ENCODE measurements around the gene SERPING1. TPM values are rescaled to one million over a fixed set of nuclear protein-coding genes. Genes with fewer than 3 reads are reported as not detected.

Gene SERPING1
- total and polyA plus RNA-seq, 5 donors: 181 to 294 (median 216) TPM

DNA sequence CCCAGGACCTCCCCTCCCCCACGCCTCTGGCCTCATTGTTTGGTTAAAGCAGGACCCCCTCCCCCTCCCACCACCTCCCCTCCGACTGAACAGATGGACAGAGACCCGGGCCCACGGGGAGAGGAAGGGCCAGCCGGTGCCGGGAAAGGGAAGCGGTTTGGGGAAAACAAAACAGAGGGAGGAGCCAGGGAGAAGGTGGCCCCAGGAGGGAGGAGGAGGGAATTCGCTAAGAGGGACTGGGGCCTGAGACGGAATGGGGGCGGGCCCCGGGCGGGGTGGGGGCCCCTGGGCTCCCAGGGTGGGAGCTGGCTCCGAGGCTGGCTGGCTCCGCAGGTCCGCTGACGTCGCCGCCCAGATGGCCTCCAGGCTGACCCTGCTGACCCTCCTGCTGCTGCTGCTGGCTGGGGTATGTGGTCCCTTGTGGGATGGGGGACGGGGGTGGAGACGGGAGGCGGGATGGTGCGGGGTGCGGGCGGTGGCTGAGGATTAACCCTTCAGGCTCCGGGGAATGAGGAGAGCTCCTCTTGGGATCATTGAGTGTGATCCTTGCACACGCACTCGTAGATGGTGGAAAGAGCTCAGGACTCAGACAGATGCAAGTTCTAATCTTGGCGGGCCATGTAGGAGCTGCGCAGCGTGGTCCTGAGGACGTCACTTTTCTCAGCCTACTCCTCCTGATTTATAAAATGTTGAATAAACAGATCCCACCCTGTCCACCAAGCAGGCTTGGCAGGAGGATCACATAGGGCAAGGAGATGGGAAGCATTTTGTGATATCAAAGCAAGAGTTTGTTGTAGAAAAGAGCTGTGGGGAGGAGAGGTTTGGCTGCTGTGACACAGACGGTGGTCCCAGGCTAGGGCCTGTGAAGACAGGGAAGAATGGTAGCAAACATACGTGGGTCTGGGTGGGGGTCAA lies 688 bp downstream of the SERPING1 start:
- intact Hi-C loops (cut with DNase I): no loop called here
- Histone ChIP-seq H3K27me3 (ENCODE audit: control insufficient read depth, insufficient read depth) (no peaks in the 10 kb centered on the region), H3K4me1 (ENCODE audit: control insufficient read depth, insufficient read depth, low read length) (no peaks in the 10 kb centered on the region), H3K27ac (ENCODE audit: low read length) (peak overlapping the region; percentile 76), H3K4me3 (ENCODE audit: low read length) (peak overlapping the region; percentile 80), H3K9me3 (ENCODE audit: control insufficient read depth, low read length) (no peaks in the 10 kb centered on the region)
- ATAC-seq (peak; percentile 97), DNase-seq (peak; percentile 86 to 95 (median 95))
- 3% methylated on average over 33 of the region's 33 CpGs for WGBS

DNA sequence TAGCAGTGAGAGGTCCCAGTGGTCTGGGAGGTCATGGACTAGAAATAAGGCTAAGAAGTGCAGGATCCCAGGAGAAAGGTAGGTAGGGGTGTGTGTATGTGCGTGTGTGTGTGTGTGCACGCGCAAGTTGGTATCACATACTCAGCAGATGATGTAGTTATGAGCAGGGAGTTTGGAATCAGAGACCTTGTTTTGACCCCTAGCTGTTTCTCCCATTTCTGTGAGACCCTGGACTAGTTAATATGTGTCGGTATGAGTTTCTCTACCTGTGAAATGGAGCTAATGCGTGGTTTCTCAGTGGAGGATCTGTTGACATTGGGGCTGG lies 1.3 kb downstream of the SERPING1 start:
- WGBS: 44% methylated on average over 5 of the region's 5 CpGs
- Histone ChIP-seq H3K27me3 (ENCODE audit: control insufficient read depth, insufficient read depth) (no peaks in the 10 kb centered on the region), H3K4me1 (ENCODE audit: control insufficient read depth, insufficient read depth, low read length) (no peaks in the 10 kb centered on the region), H3K27ac (ENCODE audit: low read length) (peak overlapping the region; percentile 76), H3K4me3 (ENCODE audit: low read length) (peak overlapping the region; percentile 80), H3K9me3 (ENCODE audit: control insufficient read depth, low read length) (no peaks in the 10 kb centered on the region)
- no peak for DNase-seq
- ATAC-seq: peak in 1 of 2 donors; percentile 1
- intact Hi-C loops (cut with DNase I): no loop called here

DNA sequence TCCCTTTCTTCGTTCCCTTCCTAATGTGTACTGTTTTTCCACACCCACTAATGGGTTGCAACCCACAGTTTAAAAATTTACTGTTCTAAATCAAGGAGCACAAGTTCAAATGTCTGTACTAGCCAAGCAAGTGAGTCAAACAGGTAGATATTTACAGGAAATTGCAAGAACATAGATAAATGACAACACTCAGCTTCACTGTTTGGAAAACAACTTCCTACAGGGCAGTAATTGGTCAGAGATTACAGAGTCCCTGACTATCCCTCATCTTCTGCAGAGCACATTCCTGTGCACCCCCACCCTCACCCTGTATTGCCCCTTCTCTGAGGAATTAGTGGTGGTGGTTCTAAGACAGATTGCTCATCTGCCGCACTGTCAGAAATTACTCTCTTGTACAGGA lies 1.9 kb downstream of the SERPING1 start:
- Histone ChIP-seq H3K9me3 (ENCODE audit: control insufficient read depth, low read length) (no peaks in the 10 kb centered on the region), H3K4me3 (ENCODE audit: low read length) (no peak overlapping the region), H3K27me3 (ENCODE audit: control insufficient read depth, insufficient read depth) (no peaks in the 10 kb centered on the region), H3K4me1 (ENCODE audit: control insufficient read depth, insufficient read depth, low read length) (no peaks in the 10 kb centered on the region), H3K27ac (ENCODE audit: low read length) (no peak overlapping the region)
- no peak for ATAC-seq
- intact Hi-C loops (cut with DNase I): no loop called here
- no peak for DNase-seq
- WGBS: 37% methylated on average over 2 of the region's 2 CpGs

DNA sequence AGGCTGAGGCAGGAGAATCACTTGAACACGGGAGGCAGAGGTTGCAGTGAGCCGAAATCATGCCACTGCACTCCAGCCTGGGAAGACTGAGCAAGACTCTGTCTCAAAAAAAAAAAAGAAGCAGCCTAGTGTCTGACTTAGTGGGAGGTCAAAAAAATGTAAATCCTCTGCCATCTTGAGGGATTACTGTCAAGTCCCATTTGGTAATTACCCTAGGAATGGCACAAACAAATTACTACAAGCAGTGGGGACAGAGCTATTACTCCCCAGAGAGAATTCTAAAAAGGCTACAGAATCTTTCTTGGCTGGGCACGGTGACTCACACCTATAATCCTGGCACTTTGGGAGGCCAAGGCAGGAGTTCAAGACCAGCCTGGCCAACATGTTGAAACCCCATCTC lies 3.8 kb downstream of the SERPING1 start:
- no peak for DNase-seq
- no peak for ATAC-seq
- Histone ChIP-seq H3K4me3 (ENCODE audit: low read length) (no peak overlapping the region), H3K27ac (ENCODE audit: low read length) (no peak overlapping the region), H3K9me3 (ENCODE audit: control insufficient read depth, low read length) (no peaks in the 10 kb centered on the region), H3K4me1 (ENCODE audit: control insufficient read depth, insufficient read depth, low read length) (no peaks in the 10 kb centered on the region), H3K27me3 (ENCODE audit: control insufficient read depth, insufficient read depth) (no peaks in the 10 kb centered on the region)
- intact Hi-C loops (cut with DNase I): no loop called here
- WGBS: 92% methylated on average over 3 of the region's 3 CpGs

DNA sequence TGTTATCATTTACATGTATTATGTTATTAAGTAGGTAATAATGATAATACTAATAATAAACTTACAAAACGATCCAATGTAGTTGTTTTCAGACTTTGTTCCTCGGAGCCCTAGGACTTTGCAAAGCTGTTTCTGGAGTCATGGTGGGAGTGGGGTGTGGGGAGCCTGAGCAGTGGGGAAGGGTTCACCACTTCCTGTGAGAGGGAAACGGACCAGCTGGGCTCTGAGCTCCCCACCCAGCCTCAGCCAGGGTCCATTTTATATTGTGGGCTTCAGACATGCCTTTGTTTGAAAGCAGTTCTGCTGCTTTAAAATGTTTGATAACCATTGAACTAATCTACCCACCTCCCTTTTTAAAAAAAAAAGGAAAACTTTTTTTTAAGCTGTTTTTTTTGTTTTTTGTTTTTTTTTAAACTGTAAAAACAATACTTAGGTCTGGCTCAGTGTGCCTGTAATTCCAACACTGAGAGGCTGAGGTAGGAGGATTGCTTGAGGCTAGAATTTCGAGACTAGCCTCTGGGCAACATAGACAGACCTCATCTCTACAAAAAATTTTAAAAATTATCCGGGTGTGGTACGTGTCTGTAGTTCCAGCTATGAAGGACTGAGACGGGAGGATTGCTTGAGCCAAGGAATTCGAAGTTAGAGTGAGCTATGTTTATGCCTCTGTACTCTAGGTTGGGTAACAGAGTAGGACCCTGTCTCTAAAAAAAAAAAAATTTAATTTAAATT lies 7.0 kb downstream of the SERPING1 start:
- H3K27me3 ChIP-seq (ENCODE audit: control insufficient read depth, insufficient read depth): no peaks in the 10 kb centered on the region
- H3K9me3 ChIP-seq (ENCODE audit: control insufficient read depth, low read length): no peaks in the 10 kb centered on the region
- H3K4me3 ChIP-seq (ENCODE audit: low read length): no peak overlapping the region
- no peak overlapping the region for H3K27ac ChIP-seq (ENCODE audit: low read length)
- 46% methylated on average over 8 of the region's 8 CpGs for WGBS
- H3K4me1 ChIP-seq (ENCODE audit: control insufficient read depth, insufficient read depth, low read length): no peaks in the 10 kb centered on the region
- intact Hi-C loops (cut with DNase I): no loop called here
- DNase-seq (no peak), ATAC-seq (no peak)

DNA sequence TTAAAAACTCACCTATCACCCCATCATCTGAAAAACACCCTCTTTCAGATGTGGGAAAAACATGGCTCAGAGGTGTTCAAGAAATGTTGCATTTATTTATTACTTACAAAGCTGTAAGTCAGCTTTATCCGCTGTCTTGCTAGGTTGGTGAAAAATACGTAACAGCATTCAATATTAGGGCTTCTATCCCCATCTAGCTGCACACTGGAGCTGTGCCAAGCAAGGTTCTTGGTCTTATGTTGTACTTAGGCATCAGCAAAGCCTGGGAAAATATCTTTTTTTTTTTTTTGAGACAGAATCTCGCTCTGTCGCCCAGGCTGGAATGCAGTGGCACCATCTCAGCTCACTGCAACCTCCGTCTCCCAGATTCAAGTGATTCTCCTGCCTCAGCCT lies 7.5 kb downstream of the SERPING1 start:
- intact Hi-C loops (cut with DNase I): no loop called here
- Histone ChIP-seq H3K27ac (ENCODE audit: low read length) (no peak overlapping the region), H3K27me3 (ENCODE audit: control insufficient read depth, insufficient read depth) (no peaks in the 10 kb centered on the region), H3K9me3 (ENCODE audit: control insufficient read depth, low read length) (no peaks in the 10 kb centered on the region), H3K4me3 (ENCODE audit: low read length) (no peak overlapping the region), H3K4me1 (ENCODE audit: control insufficient read depth, insufficient read depth, low read length) (no peaks in the 10 kb centered on the region)
- ATAC-seq (no peak), DNase-seq (no peak)
- WGBS: 88% methylated on average over 5 of the region's 5 CpGs

DNA sequence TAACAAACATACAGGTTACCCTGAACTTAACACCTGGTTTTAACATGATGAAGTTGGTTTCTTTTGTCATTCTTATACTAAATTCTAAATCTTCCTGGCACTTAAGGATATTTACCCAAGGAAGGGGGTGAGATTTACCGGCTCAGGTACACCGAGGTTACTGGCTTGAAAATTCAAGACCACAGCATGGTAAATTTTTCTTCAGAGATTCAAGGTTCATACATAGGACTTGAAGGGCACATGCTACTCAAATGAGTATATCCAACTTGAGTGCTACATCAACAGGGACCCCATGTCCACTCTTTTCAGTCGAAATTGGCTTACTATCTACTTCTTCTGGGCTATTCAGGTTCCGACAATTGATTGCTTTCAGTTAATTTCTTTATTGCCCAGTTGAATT lies 12.7 kb downstream of the SERPING1 start:
- Histone ChIP-seq H3K9me3 (ENCODE audit: control insufficient read depth, low read length) (no peaks in the 10 kb centered on the region), H3K27me3 (ENCODE audit: control insufficient read depth, insufficient read depth) (no peaks in the 10 kb centered on the region), H3K27ac (ENCODE audit: low read length) (no peak overlapping the region), H3K4me3 (ENCODE audit: low read length) (no peak overlapping the region), H3K4me1 (ENCODE audit: control insufficient read depth, insufficient read depth, low read length) (no peaks in the 10 kb centered on the region)
- WGBS: 94% methylated on average over 4 of the region's 4 CpGs
- no peak for DNase-seq
- intact Hi-C loops (cut with DNase I): no loop called here
- ATAC-seq: no peak

DNA sequence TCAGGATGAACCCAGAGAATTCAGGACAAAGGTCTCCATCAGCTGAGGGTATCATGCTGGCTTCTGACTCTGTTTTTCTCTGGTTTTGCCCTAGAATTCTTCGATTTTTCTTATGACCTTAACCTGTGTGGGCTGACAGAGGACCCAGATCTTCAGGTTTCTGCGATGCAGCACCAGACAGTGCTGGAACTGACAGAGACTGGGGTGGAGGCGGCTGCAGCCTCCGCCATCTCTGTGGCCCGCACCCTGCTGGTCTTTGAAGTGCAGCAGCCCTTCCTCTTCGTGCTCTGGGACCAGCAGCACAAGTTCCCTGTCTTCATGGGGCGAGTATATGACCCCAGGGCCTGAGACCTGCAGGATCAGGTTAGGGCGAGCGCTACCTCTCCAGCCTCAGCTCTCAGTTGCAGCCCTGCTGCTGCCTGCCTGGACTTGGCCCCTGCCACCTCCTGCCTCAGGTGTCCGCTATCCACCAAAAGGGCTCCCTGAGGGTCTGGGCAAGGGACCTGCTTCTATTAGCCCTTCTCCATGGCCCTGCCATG lies 16.8 kb downstream of the SERPING1 start:
- Histone ChIP-seq H3K9me3 (ENCODE audit: control insufficient read depth, low read length) (no peaks in the 10 kb centered on the region), H3K4me3 (ENCODE audit: low read length) (no peak overlapping the region), H3K27ac (ENCODE audit: low read length) (no peak overlapping the region), H3K4me1 (ENCODE audit: control insufficient read depth, insufficient read depth, low read length) (no peaks in the 10 kb centered on the region), H3K27me3 (ENCODE audit: control insufficient read depth, insufficient read depth) (no peaks in the 10 kb centered on the region)
- intact Hi-C loops (cut with DNase I): no loop called here
- 78% methylated on average over 10 of the region's 10 CpGs for WGBS
- ATAC-seq (no peak), DNase-seq (no peak)

DNA sequence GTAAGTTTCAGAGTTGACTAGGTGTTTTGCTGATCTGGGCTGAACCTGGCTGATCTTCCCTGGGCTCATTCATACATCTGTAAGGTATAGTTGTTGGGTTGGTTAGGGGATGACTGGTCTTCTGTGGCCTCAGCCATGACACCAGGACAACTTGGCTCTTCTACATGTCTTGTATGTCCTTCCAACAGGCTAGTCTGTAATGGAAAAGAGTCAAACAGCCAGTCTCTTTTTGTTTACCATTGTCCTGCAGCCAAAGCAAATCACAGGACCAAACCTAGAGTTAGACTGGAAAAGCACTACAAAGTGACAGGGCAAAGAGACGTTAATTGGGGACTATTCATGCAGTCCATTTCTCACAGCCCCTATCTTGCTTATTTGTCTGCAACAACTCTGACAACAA lies 17.8 kb downstream of the SERPING1 start:
- Histone ChIP-seq H3K27ac (ENCODE audit: low read length) (no peak overlapping the region), H3K27me3 (ENCODE audit: control insufficient read depth, insufficient read depth) (no peaks in the 10 kb centered on the region), H3K4me3 (ENCODE audit: low read length) (no peak overlapping the region), H3K9me3 (ENCODE audit: control insufficient read depth, low read length) (no peaks in the 10 kb centered on the region), H3K4me1 (ENCODE audit: control insufficient read depth, insufficient read depth, low read length) (no peaks in the 10 kb centered on the region)
- no peak for DNase-seq
- WGBS: 74% methylated on average over 1 of the region's 1 CpG
- intact Hi-C loops (cut with DNase I): no loop called here
- no peak for ATAC-seq

DNA sequence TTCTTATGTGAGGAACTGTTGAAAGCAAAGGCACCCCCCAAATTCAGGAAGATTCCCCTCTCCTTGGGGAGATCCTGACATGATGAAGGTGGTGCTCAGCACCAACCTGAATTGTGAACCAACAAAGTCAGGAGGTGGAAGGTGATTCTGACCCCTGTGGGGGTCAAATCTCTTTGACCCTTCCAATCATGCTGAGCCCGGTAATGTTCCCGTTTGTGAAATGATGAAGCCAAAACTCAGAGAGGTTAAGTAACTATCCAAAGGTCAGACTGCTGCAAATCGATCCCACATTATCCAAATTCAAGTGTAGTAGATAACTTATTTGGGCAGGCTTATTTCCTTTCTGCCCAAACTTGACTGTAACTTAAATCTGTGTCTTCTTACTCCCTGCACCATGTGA lies 19.1 kb downstream of the SERPING1 start:
- no peak overlapping the region for H3K4me3 ChIP-seq (ENCODE audit: low read length)
- ATAC-seq (no peak), DNase-seq (no peak)
- no peak overlapping the region for H3K27ac ChIP-seq (ENCODE audit: low read length)
- H3K27me3 ChIP-seq (ENCODE audit: control insufficient read depth, insufficient read depth): no peaks in the 10 kb centered on the region
- intact Hi-C loops (cut with DNase I): no loop called here
- WGBS: 59% methylated on average over 3 of the region's 3 CpGs
- no peaks in the 10 kb centered on the region for H3K9me3 ChIP-seq (ENCODE audit: control insufficient read depth, low read length)
- H3K4me1 ChIP-seq (ENCODE audit: control insufficient read depth, insufficient read depth, low read length): no peaks in the 10 kb centered on the region

DNA sequence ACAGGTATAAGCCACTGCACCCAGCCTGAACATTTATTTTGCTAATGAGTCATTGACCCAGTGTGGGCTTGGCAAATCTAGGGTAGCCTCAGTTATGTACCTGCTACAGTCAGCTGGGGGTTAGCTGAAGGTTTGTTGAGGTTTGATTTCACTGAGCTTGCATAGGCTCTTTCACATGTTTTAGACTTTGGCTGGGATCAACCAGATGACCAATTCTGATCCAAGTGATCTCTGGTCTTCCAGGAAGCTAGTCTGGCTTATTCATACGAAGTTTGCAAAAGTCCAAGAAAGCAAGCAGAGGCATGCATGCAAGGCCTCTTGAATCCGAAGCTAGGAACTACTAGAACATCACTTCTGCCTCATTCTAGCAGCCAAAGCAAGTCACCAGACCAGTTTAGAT lies 21.0 kb downstream of the SERPING1 start:
- ATAC-seq (no peak), DNase-seq (no peak)
- no peak overlapping the region for H3K4me3 ChIP-seq (ENCODE audit: low read length)
- H3K9me3 ChIP-seq (ENCODE audit: control insufficient read depth, low read length): no peaks in the 10 kb centered on the region
- H3K27ac ChIP-seq (ENCODE audit: low read length): no peak overlapping the region
- intact Hi-C loops (cut with DNase I): no loop called here
- WGBS: 80% methylated on average over 2 of the region's 2 CpGs
- H3K4me1 ChIP-seq (ENCODE audit: control insufficient read depth, insufficient read depth, low read length): no peaks in the 10 kb centered on the region
- no peaks in the 10 kb centered on the region for H3K27me3 ChIP-seq (ENCODE audit: control insufficient read depth, insufficient read depth)

All from right cardiac atrium (tissue), 5 donors.